Gastrocnemius medialis (tissue), 4 donors: ENCODE measurements around the gene NACA.

Experiments used
- POLR2A ChIP-seq, 2 donors: fragments of 450-650 bp; IDR thresholded peaks; one replicate each; pipeline ENCODE4 v1.6.1; 2017; ENCODE audit warnings: antibody characterized with exemption in 2 of 2, mild to moderate bottlenecking in 2 of 2, moderate library complexity in 2 of 2
- TF ChIP-seq, protein P1 (sequence below), 5 experiments: fragments of 450-650 bp in 3 of 5; fragments of 200-600 bp in 2 of 5; sonication (generic) in 2 of 5; IDR thresholded peaks in 4 of 5; conservative IDR thresholded peaks in 1 of 5; 1 replicate in 4 of 5; 2 replicates in 1 of 5; pipeline ENCODE4 v1.5.1; 2016 to 2019; ENCODE audit warnings: antibody characterized with exemption in 5 of 5, mild to moderate bottlenecking in 3 of 5, moderate library complexity in 3 of 5

DNA sequence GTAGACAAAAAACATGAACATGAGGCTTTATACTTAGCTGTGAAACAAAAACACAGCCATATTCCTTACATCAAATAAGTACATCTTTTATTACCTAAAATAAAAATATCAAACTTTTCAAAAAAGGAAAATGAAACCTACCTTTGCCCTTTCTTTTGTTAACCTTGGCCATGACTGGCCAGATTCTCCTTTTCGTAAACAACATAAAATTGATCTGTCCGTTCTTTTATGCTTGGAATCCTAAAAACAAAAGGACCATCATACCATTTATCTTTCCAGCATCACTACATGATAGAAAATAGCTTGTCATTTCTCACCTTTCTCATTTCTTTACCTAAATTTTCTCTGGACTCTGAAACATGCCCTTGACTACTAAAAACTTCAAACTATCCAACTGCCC is 53.5 kb downstream of the NACA start:
- TF ChIP-seq POLR2A (IDR thresholded peaks at IDR 0.05) = no peak
- TF ChIP-seq, protein P1, sequence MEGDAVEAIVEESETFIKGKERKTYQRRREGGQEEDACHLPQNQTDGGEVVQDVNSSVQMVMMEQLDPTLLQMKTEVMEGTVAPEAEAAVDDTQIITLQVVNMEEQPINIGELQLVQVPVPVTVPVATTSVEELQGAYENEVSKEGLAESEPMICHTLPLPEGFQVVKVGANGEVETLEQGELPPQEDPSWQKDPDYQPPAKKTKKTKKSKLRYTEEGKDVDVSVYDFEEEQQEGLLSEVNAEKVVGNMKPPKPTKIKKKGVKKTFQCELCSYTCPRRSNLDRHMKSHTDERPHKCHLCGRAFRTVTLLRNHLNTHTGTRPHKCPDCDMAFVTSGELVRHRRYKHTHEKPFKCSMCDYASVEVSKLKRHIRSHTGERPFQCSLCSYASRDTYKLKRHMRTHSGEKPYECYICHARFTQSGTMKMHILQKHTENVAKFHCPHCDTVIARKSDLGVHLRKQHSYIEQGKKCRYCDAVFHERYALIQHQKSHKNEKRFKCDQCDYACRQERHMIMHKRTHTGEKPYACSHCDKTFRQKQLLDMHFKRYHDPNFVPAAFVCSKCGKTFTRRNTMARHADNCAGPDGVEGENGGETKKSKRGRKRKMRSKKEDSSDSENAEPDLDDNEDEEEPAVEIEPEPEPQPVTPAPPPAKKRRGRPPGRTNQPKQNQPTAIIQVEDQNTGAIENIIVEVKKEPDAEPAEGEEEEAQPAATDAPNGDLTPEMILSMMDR (IDR thresholded peaks at IDR 0.05 in 4 of 5, conservative IDR thresholded peaks at IDR 0.05 in 1 of 5) = no peak
